Uterus (tissue), 2 donors: ENCODE results near the gene SSBP2.

Experiments used
- CTCF ChIP-seq, 4 experiments: fragments of 200-600 bp in 2 of 4; fragments of 450-650 bp in 2 of 4; sonication (generic) in 2 of 4; IDR thresholded peaks; one replicate each; pipeline ENCODE4 v1.5.1; 2016 to 2019; ENCODE audit warnings: antibody characterized with exemption in 4 of 4, mild to moderate bottlenecking in 2 of 4, moderate library complexity in 1 of 4
- POLR2A ChIP-seq, 2 donors: fragments of 450-650 bp; IDR thresholded peaks; one replicate each; pipeline ENCODE4 v1.6.1; 2016; ENCODE audit warnings: antibody characterized with exemption in 2 of 2, mild to moderate bottlenecking in 1 of 2, moderate library complexity in 1 of 2

GRCh38 chr5:81795666-81796065 lies 44.8 kb upstream of the SSBP2 start:
- TF ChIP-seq POLR2A (IDR thresholded peaks at IDR 0.05) (no peak), CTCF (IDR thresholded peaks at IDR 0.05) (no peak)
